ENCODE results near the gene VSIG10. TPM values are rescaled to one million over a fixed set of nuclear protein-coding genes. Genes with fewer than 3 reads are reported as not detected.

VSIG10 gene
- total RNA-seq, 1 experiment from 2014 or later = 56.2 TPM

DNA sequence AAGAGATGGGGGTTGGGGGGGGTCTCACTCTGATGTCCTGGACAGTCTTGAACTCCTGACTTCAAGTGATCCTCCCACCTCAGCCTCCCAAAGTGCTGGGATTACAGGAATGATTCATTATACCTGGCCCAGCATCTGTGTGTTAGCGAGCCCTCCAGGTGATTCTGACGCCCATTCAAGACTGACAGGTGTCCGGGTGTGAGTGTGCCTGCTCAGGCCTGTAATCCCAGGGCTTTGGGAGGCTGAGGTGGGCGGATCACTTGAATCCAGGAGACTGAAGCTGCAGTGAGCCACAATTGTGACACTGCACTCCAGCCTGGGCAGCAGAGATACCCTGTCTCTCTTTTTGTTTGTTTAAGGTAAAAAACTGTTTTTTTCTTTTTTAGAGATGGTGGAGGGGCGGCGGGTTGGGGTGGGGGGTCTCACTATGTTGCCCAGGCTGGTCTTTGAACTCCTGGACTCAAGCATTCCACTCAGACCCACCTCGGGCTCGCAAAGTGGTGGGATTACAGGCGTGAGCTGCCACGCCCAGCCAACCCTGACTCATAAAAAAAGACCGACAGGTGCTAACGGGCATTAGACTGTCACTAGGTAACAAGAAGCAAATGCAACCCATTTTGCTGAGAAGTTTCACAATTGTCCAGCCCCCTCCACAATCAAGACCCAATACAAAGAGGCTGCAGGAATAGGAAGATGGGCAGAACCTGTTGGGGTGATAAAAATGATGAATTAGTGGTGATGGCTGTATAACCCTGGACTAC lies 4.7 kb downstream of the VSIG10 start:
- peaks cover 12% of the 10 kb centered on the region for H3K4me1 ChIP-seq (ENCODE audit: control insufficient read depth, insufficient read depth, low read length)
- CTCF ChIA-PET = no interaction called here
- H3K36me3 ChIP-seq (ENCODE audit: control insufficient read depth, insufficient read depth, low read length) = no peaks in the 10 kb centered on the region
- H3K27me3 ChIP-seq (ENCODE audit: control insufficient read depth, insufficient read depth, low read length) = no peaks in the 10 kb centered on the region
- ATAC-seq (no peak), DNase-seq (ENCODE audit: low read depth, low spot score) (no peak)
- BruUV-seq (replicated peaks) = no TSS peak
- H3K9me3 ChIP-seq (ENCODE audit: control insufficient read depth, insufficient read depth, low read depth, low read length) = no peaks in the 10 kb centered on the region
- no peak overlapping the region for H3K4me3 ChIP-seq (ENCODE audit: low read depth in 2 of 2, low read length in 2 of 2)
- POLR2A ChIA-PET = no interaction called here
- TF ChIP-seq, protein P1, sequence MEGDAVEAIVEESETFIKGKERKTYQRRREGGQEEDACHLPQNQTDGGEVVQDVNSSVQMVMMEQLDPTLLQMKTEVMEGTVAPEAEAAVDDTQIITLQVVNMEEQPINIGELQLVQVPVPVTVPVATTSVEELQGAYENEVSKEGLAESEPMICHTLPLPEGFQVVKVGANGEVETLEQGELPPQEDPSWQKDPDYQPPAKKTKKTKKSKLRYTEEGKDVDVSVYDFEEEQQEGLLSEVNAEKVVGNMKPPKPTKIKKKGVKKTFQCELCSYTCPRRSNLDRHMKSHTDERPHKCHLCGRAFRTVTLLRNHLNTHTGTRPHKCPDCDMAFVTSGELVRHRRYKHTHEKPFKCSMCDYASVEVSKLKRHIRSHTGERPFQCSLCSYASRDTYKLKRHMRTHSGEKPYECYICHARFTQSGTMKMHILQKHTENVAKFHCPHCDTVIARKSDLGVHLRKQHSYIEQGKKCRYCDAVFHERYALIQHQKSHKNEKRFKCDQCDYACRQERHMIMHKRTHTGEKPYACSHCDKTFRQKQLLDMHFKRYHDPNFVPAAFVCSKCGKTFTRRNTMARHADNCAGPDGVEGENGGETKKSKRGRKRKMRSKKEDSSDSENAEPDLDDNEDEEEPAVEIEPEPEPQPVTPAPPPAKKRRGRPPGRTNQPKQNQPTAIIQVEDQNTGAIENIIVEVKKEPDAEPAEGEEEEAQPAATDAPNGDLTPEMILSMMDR (IDR thresholded peaks at IDR 0.05) = no peak
- TF ChIP-seq TCF7L2 (IDR thresholded peaks at IDR 0.05; ENCODE audit: low read depth, low read length) (no peak), SIN3A (IDR thresholded peaks at IDR 0.05; ENCODE audit: borderline replicate concordance, insufficient read depth, low read depth, low read length) (no peak), POLR2AphosphoS5 (IDR thresholded peaks at IDR 0.05; ENCODE audit: low read depth, low read length) (no peak)
- TF ChIP-seq, protein P2, sequence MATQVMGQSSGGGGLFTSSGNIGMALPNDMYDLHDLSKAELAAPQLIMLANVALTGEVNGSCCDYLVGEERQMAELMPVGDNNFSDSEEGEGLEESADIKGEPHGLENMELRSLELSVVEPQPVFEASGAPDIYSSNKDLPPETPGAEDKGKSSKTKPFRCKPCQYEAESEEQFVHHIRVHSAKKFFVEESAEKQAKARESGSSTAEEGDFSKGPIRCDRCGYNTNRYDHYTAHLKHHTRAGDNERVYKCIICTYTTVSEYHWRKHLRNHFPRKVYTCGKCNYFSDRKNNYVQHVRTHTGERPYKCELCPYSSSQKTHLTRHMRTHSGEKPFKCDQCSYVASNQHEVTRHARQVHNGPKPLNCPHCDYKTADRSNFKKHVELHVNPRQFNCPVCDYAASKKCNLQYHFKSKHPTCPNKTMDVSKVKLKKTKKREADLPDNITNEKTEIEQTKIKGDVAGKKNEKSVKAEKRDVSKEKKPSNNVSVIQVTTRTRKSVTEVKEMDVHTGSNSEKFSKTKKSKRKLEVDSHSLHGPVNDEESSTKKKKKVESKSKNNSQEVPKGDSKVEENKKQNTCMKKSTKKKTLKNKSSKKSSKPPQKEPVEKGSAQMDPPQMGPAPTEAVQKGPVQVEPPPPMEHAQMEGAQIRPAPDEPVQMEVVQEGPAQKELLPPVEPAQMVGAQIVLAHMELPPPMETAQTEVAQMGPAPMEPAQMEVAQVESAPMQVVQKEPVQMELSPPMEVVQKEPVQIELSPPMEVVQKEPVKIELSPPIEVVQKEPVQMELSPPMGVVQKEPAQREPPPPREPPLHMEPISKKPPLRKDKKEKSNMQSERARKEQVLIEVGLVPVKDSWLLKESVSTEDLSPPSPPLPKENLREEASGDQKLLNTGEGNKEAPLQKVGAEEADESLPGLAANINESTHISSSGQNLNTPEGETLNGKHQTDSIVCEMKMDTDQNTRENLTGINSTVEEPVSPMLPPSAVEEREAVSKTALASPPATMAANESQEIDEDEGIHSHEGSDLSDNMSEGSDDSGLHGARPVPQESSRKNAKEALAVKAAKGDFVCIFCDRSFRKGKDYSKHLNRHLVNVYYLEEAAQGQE (IDR thresholded peaks at IDR 0.05; ENCODE audit: insufficient read depth in 1 of 2, low read depth in 2 of 2, low read length in 1 of 2) = no peak
- intact Hi-C loops (cut with micrococcal nuclease; ENCODE audit: unreplicated experiment) = no loop called here
- no peak overlapping the region for H3K27ac ChIP-seq (ENCODE audit: low read length)
- in situ Hi-C loops (cut with HindIII; ENCODE audit: low pct_unique_long_range_greater_than_20kb, low sequenced_read_pairs) = no loop called here

DNA sequence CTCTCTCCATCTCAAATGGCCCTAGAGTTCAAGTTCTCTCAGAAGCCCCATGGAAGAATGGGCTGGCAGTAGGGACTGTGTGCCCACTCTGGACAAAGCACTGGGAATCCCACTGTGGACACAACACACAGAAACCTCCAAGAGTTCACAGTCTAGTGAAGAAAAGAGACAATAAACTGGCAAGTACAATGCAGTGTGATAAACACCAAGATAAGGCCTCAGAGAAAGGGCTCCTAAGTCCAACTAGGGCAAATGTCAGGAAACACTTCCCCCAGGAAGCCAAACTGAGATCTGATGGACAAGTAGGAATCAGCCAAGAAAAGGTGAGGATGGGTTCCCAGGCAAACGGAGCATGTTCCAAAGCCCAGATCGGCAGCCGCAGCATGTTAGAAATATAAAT lies 5.4 kb downstream of the VSIG10 start:
- ChIA-PET POLR2A (no interaction called here), CTCF (no interaction called here)
- in situ Hi-C loops (cut with HindIII; ENCODE audit: low pct_unique_long_range_greater_than_20kb, low sequenced_read_pairs) = no loop called here
- no peak for DNase-seq (ENCODE audit: low read depth, low spot score)
- no peak overlapping the region for H3K27ac ChIP-seq (ENCODE audit: low read length)
- H3K4me3 ChIP-seq (ENCODE audit: low read depth in 2 of 2, low read length in 2 of 2) = no peak overlapping the region
- no peaks in the 10 kb centered on the region for H3K36me3 ChIP-seq (ENCODE audit: control insufficient read depth, insufficient read depth, low read length)
- intact Hi-C loops (cut with micrococcal nuclease; ENCODE audit: unreplicated experiment) = no loop called here
- no TSS peak for BruUV-seq (replicated peaks)
- no peaks in the 10 kb centered on the region for H3K27me3 ChIP-seq (ENCODE audit: control insufficient read depth, insufficient read depth, low read length)
- H3K4me1 ChIP-seq (ENCODE audit: control insufficient read depth, insufficient read depth, low read length) = peaks cover 12% of the 10 kb centered on the region
- ATAC-seq = no peak
- no peaks in the 10 kb centered on the region for H3K9me3 ChIP-seq (ENCODE audit: control insufficient read depth, insufficient read depth, low read depth, low read length)
- TF ChIP-seq, protein P2 (IDR thresholded peaks at IDR 0.05; ENCODE audit: insufficient read depth in 1 of 2, low read depth in 2 of 2, low read length in 1 of 2) = no peak
- no peak for TF ChIP-seq POLR2AphosphoS5 (IDR thresholded peaks at IDR 0.05; ENCODE audit: low read depth, low read length)
- TF ChIP-seq, protein P1 (IDR thresholded peaks at IDR 0.05) = no peak
- no peak for TF ChIP-seq SIN3A (IDR thresholded peaks at IDR 0.05; ENCODE audit: borderline replicate concordance, insufficient read depth, low read depth, low read length)
- no peak for TF ChIP-seq TCF7L2 (IDR thresholded peaks at IDR 0.05; ENCODE audit: low read depth, low read length)

Measured in Panc1 (cell line).